ENCODE measurements around the gene C4orf50. TPM values are rescaled to one million over a fixed set of nuclear protein-coding genes. Genes with fewer than 3 reads are reported as not detected.

Gene C4orf50
- polyA plus RNA-seq, 1 donor from 2014 or later = 1.6 TPM

- no peak overlapping the region for H3K27ac ChIP-seq (ENCODE audit: low read length)
- H2AFZ ChIP-seq (ENCODE audit: low read depth, low read length) = no peak overlapping the region
- TF ChIP-seq TAF1 (IDR thresholded peaks at IDR 0.05; ENCODE audit: low read depth) = no peak
- TF ChIP-seq MXI1 (conservative IDR thresholded peaks at IDR 0.05; ENCODE audit: poor library complexity, severe bottlenecking) = no peak
- TF ChIP-seq RAD21 (conservative IDR thresholded peaks at IDR 0.05) = no peak
- TF ChIP-seq EP300 (conservative IDR thresholded peaks at IDR 0.05; ENCODE audit: poor library complexity, severe bottlenecking) = no peak
- TF ChIP-seq POLR2AphosphoS5 (IDR thresholded peaks at IDR 0.05) = no peak
- TF ChIP-seq EZH2 (IDR thresholded peaks at IDR 0.05; ENCODE audit: borderline replicate concordance, insufficient read depth, low read length, poor library complexity, severe bottlenecking) = no peak
- TF ChIP-seq REST (IDR thresholded peaks at IDR 0.05; ENCODE audit: borderline replicate concordance) = no peak
- no peak for TF ChIP-seq CTCF (IDR thresholded peaks at IDR 0.05; ENCODE audit: poor library complexity, severe bottlenecking)
- TF ChIP-seq SMC3 (conservative IDR thresholded peaks at IDR 0.05; ENCODE audit: poor library complexity) = no peak
- H3K9me3 ChIP-seq (ENCODE audit: low read length) = no peaks in the 10 kb centered on the region
- no peak overlapping the region for H3K4me2 ChIP-seq (ENCODE audit: low read length)
- H3F3A ChIP-seq (ENCODE audit: insufficient read depth, low read length, poor library complexity, severe bottlenecking) = no peaks in the 10 kb centered on the region
- no peaks in the 10 kb centered on the region for H3K9me2 ChIP-seq (ENCODE audit: insufficient read depth, low read length)
- H3K79me2 ChIP-seq (replicated peaks; ENCODE audit: insufficient read depth, low read length) = no peaks in the 10 kb centered on the region
- H3K36me3 ChIP-seq (ENCODE audit: insufficient read depth, low read length) = no peaks in the 10 kb centered on the region
- no peak overlapping the region for H3K9ac ChIP-seq (ENCODE audit: low read length)
- no peak overlapping the region for H3K4me3 ChIP-seq (ENCODE audit: low read length)
- H4K20me1 ChIP-seq (ENCODE audit: insufficient read depth) = no peaks in the 10 kb centered on the region
- peaks cover 2% of the 10 kb centered on the region for H3K27me3 ChIP-seq (ENCODE audit: insufficient read depth, low read depth, low read length)
Measured at GRCh38 chr4:5926598-5926997, 91.6 kb downstream of the C4orf50 start.

GRCh38 chr4:5925419-5926200, 92.6 kb downstream of the C4orf50 start:
- TF ChIP-seq TAF1 (IDR thresholded peaks at IDR 0.05; ENCODE audit: low read depth) (no peak), POLR2AphosphoS5 (IDR thresholded peaks at IDR 0.05) (no peak), SMC3 (conservative IDR thresholded peaks at IDR 0.05; ENCODE audit: poor library complexity) (no peak), MXI1 (conservative IDR thresholded peaks at IDR 0.05; ENCODE audit: poor library complexity, severe bottlenecking) (no peak), EP300 (conservative IDR thresholded peaks at IDR 0.05; ENCODE audit: poor library complexity, severe bottlenecking) (no peak), EZH2 (IDR thresholded peaks at IDR 0.05; ENCODE audit: borderline replicate concordance, insufficient read depth, low read length, poor library complexity, severe bottlenecking) (no peak), REST (IDR thresholded peaks at IDR 0.05; ENCODE audit: borderline replicate concordance) (no peak), CTCF (IDR thresholded peaks at IDR 0.05; ENCODE audit: poor library complexity, severe bottlenecking) (no peak), RAD21 (conservative IDR thresholded peaks at IDR 0.05) (no peak)
- Histone ChIP-seq H2AFZ (ENCODE audit: low read depth, low read length) (no peak overlapping the region), H3K4me2 (ENCODE audit: low read length) (no peak overlapping the region), H3K27me3 (ENCODE audit: insufficient read depth, low read depth, low read length) (peaks cover 2% of the 10 kb centered on the region), H4K20me1 (ENCODE audit: insufficient read depth) (no peaks in the 10 kb centered on the region), H3K9me3 (ENCODE audit: low read length) (no peaks in the 10 kb centered on the region), H3K9ac (ENCODE audit: low read length) (no peak overlapping the region), H3F3A (ENCODE audit: insufficient read depth, low read length, poor library complexity, severe bottlenecking) (no peaks in the 10 kb centered on the region), H3K4me3 (ENCODE audit: low read length) (no peak overlapping the region), H3K27ac (ENCODE audit: low read length) (no peak overlapping the region), H3K9me2 (ENCODE audit: insufficient read depth, low read length) (no peaks in the 10 kb centered on the region), H3K36me3 (ENCODE audit: insufficient read depth, low read length) (no peaks in the 10 kb centered on the region), H3K79me2 (replicated peaks; ENCODE audit: insufficient read depth, low read length) (no peaks in the 10 kb centered on the region)
